Mesendoderm (in vitro differentiated cells): ENCODE measurements around the gene TMOD2. TPM values are rescaled to one million over a fixed set of nuclear protein-coding genes. Genes with fewer than 3 reads are reported as not detected.

ENCODE experiments used
- small RNA-seq: library from polyadenylated mRNA; stranded (forward); fragments of <200 nt; extraction: miRNeasy Mini kit (QIAGEN cat#:217004); gene quantifications from one replicate; pipeline ENCODE3, GENCODE V24; 2013; ENCODE audit not compliant: insufficient read depth

The TMOD2 gene

Small RNAs within 50 kb of the gene (small RNA-seq; reads per million reads assigned to genes)
- gene AC090971.5, result not detected
- gene RF00017, result not detected
